ENCODE measurements around the gene RBMS1. TPM values are rescaled to one million over a fixed set of nuclear protein-coding genes. Genes with fewer than 3 reads are reported as not detected.

The RBMS1 gene
- total RNA-seq, 6 experiments from 2014 or later, result 8.5 to 21.4 (median 14.3) TPM

DNA sequence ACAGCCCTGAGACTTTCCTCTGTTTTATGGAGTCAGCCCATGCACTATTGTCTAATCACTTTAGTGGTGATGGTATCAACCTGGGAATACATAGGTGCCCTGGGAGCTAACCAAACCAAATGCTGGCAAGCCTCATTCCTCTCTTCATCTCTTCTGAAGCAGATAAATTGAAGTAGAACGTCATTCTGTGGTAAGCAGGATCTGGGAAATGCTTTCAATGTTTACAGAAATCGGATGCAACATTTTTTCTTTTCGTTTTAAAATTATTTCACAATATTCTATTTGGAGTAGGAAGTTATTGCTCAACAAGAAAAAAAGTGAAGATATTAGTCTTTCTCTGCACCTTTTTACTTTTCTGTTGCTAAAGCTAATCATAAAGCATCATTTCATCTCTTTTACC lies 114.2 kb downstream of the RBMS1 start:
- TF ChIP-seq, protein P1, sequence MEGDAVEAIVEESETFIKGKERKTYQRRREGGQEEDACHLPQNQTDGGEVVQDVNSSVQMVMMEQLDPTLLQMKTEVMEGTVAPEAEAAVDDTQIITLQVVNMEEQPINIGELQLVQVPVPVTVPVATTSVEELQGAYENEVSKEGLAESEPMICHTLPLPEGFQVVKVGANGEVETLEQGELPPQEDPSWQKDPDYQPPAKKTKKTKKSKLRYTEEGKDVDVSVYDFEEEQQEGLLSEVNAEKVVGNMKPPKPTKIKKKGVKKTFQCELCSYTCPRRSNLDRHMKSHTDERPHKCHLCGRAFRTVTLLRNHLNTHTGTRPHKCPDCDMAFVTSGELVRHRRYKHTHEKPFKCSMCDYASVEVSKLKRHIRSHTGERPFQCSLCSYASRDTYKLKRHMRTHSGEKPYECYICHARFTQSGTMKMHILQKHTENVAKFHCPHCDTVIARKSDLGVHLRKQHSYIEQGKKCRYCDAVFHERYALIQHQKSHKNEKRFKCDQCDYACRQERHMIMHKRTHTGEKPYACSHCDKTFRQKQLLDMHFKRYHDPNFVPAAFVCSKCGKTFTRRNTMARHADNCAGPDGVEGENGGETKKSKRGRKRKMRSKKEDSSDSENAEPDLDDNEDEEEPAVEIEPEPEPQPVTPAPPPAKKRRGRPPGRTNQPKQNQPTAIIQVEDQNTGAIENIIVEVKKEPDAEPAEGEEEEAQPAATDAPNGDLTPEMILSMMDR (IDR thresholded peaks at IDR 0.05), result no peak
- TF ChIP-seq POLR2A (IDR thresholded peaks at IDR 0.05), result no peak
- no peak overlapping the region for H3K4me3 ChIP-seq
- H3K27me3 ChIP-seq, result no peaks in the 10 kb centered on the region
- peaks cover 0 to 35% (median 4%) of the 10 kb centered on the region in 4 donors for H3K4me1 ChIP-seq
- intact Hi-C loops (cut with DNase I), result no loop called here
- no peak for DNase-seq
- H3K9me3 ChIP-seq, result no peaks in the 10 kb centered on the region
- H3K27ac ChIP-seq, result peak overlapping the region in 2 of 3 donors; percentile 13 to 39
- no peaks in the 10 kb centered on the region for H3K36me3 ChIP-seq
- ATAC-seq, result peak; percentile 34 to 69 (median 57)
- 1% methylated on average over 3 of the region's 3 CpGs for WGBS (ENCODE audit: insufficient coverage, low coverage, low lambda C conversion rate, missing lambda C conversion rate)

DNA sequence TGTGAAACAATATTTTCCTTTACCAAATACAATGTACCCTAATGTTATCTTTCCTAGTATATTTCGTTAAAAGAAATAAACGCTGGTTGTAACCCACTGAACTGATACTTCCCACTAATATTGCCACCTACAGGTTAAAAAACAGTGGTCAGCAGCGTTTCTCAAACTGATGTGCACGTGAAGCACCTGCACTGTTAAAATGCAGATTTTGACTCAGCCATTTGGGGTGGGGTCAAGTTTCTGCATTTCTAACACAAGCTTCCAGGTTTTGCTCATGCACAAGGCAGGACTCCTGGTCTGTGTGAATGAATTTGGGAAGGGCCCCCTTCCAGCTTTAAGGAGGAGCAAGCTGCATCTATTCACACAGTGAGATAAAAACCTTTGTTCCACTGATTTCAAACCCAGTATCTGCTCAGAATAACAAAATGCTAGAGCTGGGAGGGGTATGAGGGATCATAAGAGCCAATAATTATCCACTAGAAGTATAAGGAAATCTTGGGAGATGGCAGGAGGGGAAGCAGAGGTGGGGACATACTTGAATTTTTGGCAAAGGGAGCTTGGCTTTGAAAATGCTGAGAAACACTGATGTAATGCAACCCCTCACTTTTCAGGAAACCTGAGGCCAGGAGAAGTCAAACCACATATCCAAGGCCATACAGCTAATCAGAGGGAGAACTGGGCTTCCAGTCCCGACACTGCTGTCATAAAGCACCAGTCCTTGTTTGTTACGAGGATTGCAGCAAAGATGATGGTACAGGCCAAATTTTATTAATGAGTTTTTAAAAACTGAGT lies 116.2 kb downstream of the RBMS1 start:
- 29% methylated on average over 6 of the region's 6 CpGs for WGBS (ENCODE audit: insufficient coverage, low coverage, low lambda C conversion rate, missing lambda C conversion rate)
- Histone ChIP-seq H3K27me3 (no peaks in the 10 kb centered on the region), H3K4me3 (no peak overlapping the region), H3K4me1 (peaks cover 0 to 41% (median 4%) of the 10 kb centered on the region in 4 donors), H3K9me3 (no peaks in the 10 kb centered on the region), H3K27ac (peak overlapping the region in 1 of 3 donors; percentile 23), H3K36me3 (no peaks in the 10 kb centered on the region)
- intact Hi-C loops (cut with DNase I), result no loop called here
- peak in 1 of 4 donors; percentile 26 for ATAC-seq
- TF ChIP-seq, protein P1 (IDR thresholded peaks at IDR 0.05), result no peak
- no peak for DNase-seq

DNA sequence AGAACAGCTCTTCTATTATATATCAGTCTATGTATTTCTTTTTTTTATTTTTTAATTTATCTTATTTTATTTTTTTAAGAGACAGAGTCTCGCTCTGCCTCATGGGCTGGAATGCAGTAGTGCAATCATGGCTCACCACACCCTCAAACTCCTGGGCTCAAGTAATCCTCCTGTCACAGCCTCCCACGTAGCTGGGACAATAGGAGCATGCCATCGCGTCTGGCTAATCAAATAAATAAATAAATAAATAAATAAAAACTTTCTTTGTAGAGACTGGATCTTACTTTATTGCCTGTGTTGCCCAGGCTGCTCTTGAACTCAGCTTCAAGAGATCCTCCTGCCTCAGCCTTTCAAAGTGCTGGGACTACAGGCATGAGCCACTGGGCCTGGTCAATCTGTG lies 117.0 kb downstream of the RBMS1 start:
- ATAC-seq, result no peak
- Histone ChIP-seq H3K36me3 (no peaks in the 10 kb centered on the region), H3K4me3 (no peak overlapping the region), H3K27me3 (no peaks in the 10 kb centered on the region), H3K4me1 (peaks cover 0 to 41% (median 4%) of the 10 kb centered on the region in 4 donors), H3K27ac (peak overlapping the region in 1 of 3 donors; percentile 23), H3K9me3 (no peaks in the 10 kb centered on the region)
- no peak for DNase-seq
- no peak for TF ChIP-seq POLR2A (IDR thresholded peaks at IDR 0.05)
- TF ChIP-seq, protein P1 (IDR thresholded peaks at IDR 0.05), result no peak
- intact Hi-C loops (cut with DNase I), result no loop called here
- 48% methylated on average over 4 of the region's 4 CpGs for WGBS (ENCODE audit: insufficient coverage, low coverage, low lambda C conversion rate, missing lambda C conversion rate)

DNA sequence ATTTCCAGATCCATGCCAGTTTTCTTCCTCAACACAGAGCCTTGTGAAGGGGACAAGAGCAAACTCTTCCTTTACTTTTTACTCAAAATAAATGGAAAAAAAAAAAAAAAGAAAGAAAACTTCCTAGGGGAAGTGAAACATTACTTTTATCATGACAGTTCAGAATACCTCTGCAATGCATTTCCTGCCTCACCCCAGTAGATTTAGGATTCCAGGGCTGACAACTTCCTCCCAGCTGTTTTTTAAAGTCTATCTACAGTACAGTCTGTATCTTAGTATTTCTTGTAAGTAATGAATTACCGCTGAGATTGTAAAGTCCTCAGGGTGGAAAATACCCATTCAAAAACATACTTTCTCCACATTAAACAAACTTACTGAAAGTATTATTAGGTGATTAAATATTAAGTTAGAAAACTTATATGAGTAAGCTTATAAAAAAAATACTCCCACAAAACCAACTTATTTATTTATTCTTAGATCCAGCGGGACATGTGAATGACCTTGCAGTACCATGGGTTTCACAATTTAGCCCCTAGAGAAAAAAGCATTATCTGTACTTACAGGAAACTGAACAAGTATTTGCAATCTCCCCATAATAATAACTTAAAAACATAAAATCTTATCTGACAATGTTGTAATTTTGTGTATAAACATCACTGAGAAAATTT lies 117.7 kb downstream of the RBMS1 start:
- Histone ChIP-seq H3K4me1 (peaks cover 0 to 41% (median 5%) of the 10 kb centered on the region in 4 donors), H3K4me3 (no peak overlapping the region), H3K36me3 (no peaks in the 10 kb centered on the region), H3K9me3 (no peaks in the 10 kb centered on the region), H3K27ac (peak overlapping the region in 2 of 3 donors; percentile 11 to 31), H3K27me3 (no peaks in the 10 kb centered on the region)
- intact Hi-C loops (cut with DNase I), result no loop called here
- TF ChIP-seq POLR2A (IDR thresholded peaks at IDR 0.05), result no peak
- TF ChIP-seq, protein P1 (IDR thresholded peaks at IDR 0.05), result no peak
- DNase-seq (no peak), ATAC-seq (peak; percentile 44 to 68 (median 54))
- WGBS (ENCODE audit: insufficient coverage, low coverage, low lambda C conversion rate, missing lambda C conversion rate), result 31% methylated on average over 2 of the region's 2 CpGs

Measured in right lobe of liver (tissue), 6 donors.